SK-N-DZ (cell line): ENCODE measurements around the gene ANK3.
A peak's percentile ranks its signal among the peaks of the same experiment; 100 is the strongest.

Experiments used
- DNase-seq: peaks from one replicate; pipeline ENCODE4 v3.0.0-alpha.2; 2015; ENCODE audit warnings: low spot score

Gene ANK3

GRCh38 chr10:60414111-60414510, 24.4 kb upstream of the ANK3 start:
- no peak for DNase-seq

- no peak for DNase-seq
These were observed 23.8 kb upstream of the ANK3 start for GRCh38 chr10:60413306-60414012.

GRCh38 chr10:60410970-60411369, 21.3 kb upstream of the ANK3 start:
- DNase-seq, result no peak

GRCh38 chr10:60409202-60409601, 19.5 kb upstream of the ANK3 start:
- DNase-seq, result no peak

GRCh38 chr10:60406182-60406581, 16.5 kb upstream of the ANK3 start:
- no peak for DNase-seq

- no peak for DNase-seq
These were observed 15.5 kb upstream of the ANK3 start for GRCh38 chr10:60405172-60405571.

GRCh38 chr10:60403168-60403873, 13.6 kb upstream of the ANK3 start:
- no peak for DNase-seq

GRCh38 chr10:60400366-60400765, 10.7 kb upstream of the ANK3 start:
- no peak for DNase-seq

GRCh38 chr10:60399328-60399727, 9.7 kb upstream of the ANK3 start:
- DNase-seq, result peak; percentile 31

- DNase-seq, result no peak
These were observed 8.1 kb upstream of the ANK3 start for GRCh38 chr10:60397792-60398191.

- no peak for DNase-seq
These were observed 7.1 kb upstream of the ANK3 start for GRCh38 chr10:60396766-60397165.

- no peak for DNase-seq
These were observed 6.0 kb upstream of the ANK3 start for GRCh38 chr10:60395711-60396110.

GRCh38 chr10:60394446-60394845, 4.8 kb upstream of the ANK3 start:
- DNase-seq, result no peak

GRCh38 chr10:60390224-60390626, 550 bp upstream of the ANK3 start:
- no peak for DNase-seq

- DNase-seq, result no peak
These were observed 870 bp downstream of the ANK3 start for GRCh38 chr10:60388709-60389301.

- no peak for DNase-seq
These were observed 1.5 kb downstream of the ANK3 start for GRCh38 chr10:60388116-60388625.

- no peak for DNase-seq
These were observed 2.1 kb downstream of the ANK3 start for GRCh38 chr10:60387531-60387930.

- no peak for DNase-seq
These were observed 4.3 kb downstream of the ANK3 start for GRCh38 chr10:60385399-60385738.

GRCh38 chr10:60384708-60385398, 4.8 kb downstream of the ANK3 start:
- DNase-seq, result no peak

- no peak for DNase-seq
These were observed 5.7 kb downstream of the ANK3 start for GRCh38 chr10:60384011-60384410.

- DNase-seq, result no peak
These were observed 6.6 kb downstream of the ANK3 start for GRCh38 chr10:60382946-60383681.

GRCh38 chr10:60380781-60381180, 8.9 kb downstream of the ANK3 start:
- DNase-seq, result no peak
